ENCODE measurements around the gene FBXL4. TPM values are rescaled to one million over a fixed set of nuclear protein-coding genes. Genes with fewer than 3 reads are reported as not detected.
A peak's percentile ranks its signal among the peaks of the same experiment; 100 is the strongest.

FBXL4 gene
- total RNA-seq, 2 donors from 2014 or later = 16.5 to 19.0 TPM

- H3K4me3 Mint-ChIP-seq = no peak overlapping the region
- ATAC-seq (replicated peaks in 1 of 2) = no peak
- peaks cover 33% of the 10 kb centered on the region for H3K4me1 Mint-ChIP-seq (ENCODE audit: low read depth)
- peaks cover 0 to 3% of the 10 kb centered on the region in 2 donors for H3K36me3 Mint-ChIP-seq (ENCODE audit: insufficient read depth in 2 of 2)
- H3K9me3 Mint-ChIP-seq = no peaks in the 10 kb centered on the region
- no peak for DNase-seq
- H3K27me3 Mint-ChIP-seq (ENCODE audit: low read depth) = peaks cover 93% of the 10 kb centered on the region
- no peak overlapping the region for H3K27ac Mint-ChIP-seq
Observed at GRCh38 chr6:98838032-98838431, 109.7 kb downstream of the FBXL4 start.

GRCh38 chr6:98836962-98837944, 110.5 kb downstream of the FBXL4 start:
- no peaks in the 10 kb centered on the region for H3K9me3 Mint-ChIP-seq
- ATAC-seq (replicated peaks in 1 of 2) (no peak), DNase-seq (no peak)
- H3K36me3 Mint-ChIP-seq (ENCODE audit: insufficient read depth in 2 of 2) = peaks cover 0 to 3% of the 10 kb centered on the region in 2 donors
- peak overlapping the region in 1 of 2 donors; percentile 21 for H3K4me3 Mint-ChIP-seq
- peaks cover 92% of the 10 kb centered on the region for H3K27me3 Mint-ChIP-seq (ENCODE audit: low read depth)
- peaks cover 41% of the 10 kb centered on the region for H3K4me1 Mint-ChIP-seq (ENCODE audit: low read depth)
- H3K27ac Mint-ChIP-seq = no peak overlapping the region

GRCh38 chr6:98836025-98836961, 111.5 kb downstream of the FBXL4 start:
- no peak overlapping the region for H3K27ac Mint-ChIP-seq
- peaks cover 44% of the 10 kb centered on the region for H3K4me1 Mint-ChIP-seq (ENCODE audit: low read depth)
- H3K36me3 Mint-ChIP-seq (ENCODE audit: insufficient read depth in 2 of 2) = peaks cover 0 to 3% of the 10 kb centered on the region in 2 donors
- peaks cover 87% of the 10 kb centered on the region for H3K27me3 Mint-ChIP-seq (ENCODE audit: low read depth)
- peak overlapping the region; percentile 66 to 73 for H3K4me3 Mint-ChIP-seq
- no peak for ATAC-seq (replicated peaks in 1 of 2)
- H3K9me3 Mint-ChIP-seq = no peaks in the 10 kb centered on the region
- DNase-seq = no peak

- H3K4me3 Mint-ChIP-seq = peak overlapping the region; percentile 66 to 73
- no peak for ATAC-seq (replicated peaks in 1 of 2)
Observed at GRCh38 chr6:98835149-98836024, 112.4 kb downstream of the FBXL4 start.

GRCh38 chr6:98834060-98835031, 113.4 kb downstream of the FBXL4 start, which contains the start of gene POU3F2:
TSS of gene POU3F2 (plus strand) at chr6:98834574. CDS start at chr6:98834874, 300 bp downstream.
- ATAC-seq (replicated peaks in 1 of 2) (peak; percentile 80 to 82), DNase-seq (peak; percentile 66 to 69)
- peaks cover 88% of the 10 kb centered on the region for H3K27me3 Mint-ChIP-seq (ENCODE audit: low read depth)
- peaks cover 47% of the 10 kb centered on the region for H3K4me1 Mint-ChIP-seq (ENCODE audit: low read depth)
- H3K27ac Mint-ChIP-seq = peak within 1 kb of the TSS; percentile 70
- no peaks in the 10 kb centered on the region for H3K9me3 Mint-ChIP-seq
- peaks cover 2 to 3% of the 10 kb centered on the region in 2 donors for H3K36me3 Mint-ChIP-seq (ENCODE audit: insufficient read depth in 2 of 2)
- peak within 1 kb of the TSS; percentile 88 to 92 for H3K4me3 Mint-ChIP-seq

More at GRCh38 chr6:98835149-98836024, 112.4 kb downstream of the FBXL4 start:
- no peaks in the 10 kb centered on the region for H3K9me3 Mint-ChIP-seq
- peaks cover 2 to 3% of the 10 kb centered on the region in 2 donors for H3K36me3 Mint-ChIP-seq (ENCODE audit: insufficient read depth in 2 of 2)
- no peak overlapping the region for H3K27ac Mint-ChIP-seq
- peak; percentile 5 to 21 for DNase-seq
- H3K4me1 Mint-ChIP-seq (ENCODE audit: low read depth) = peaks cover 44% of the 10 kb centered on the region
- peaks cover 89% of the 10 kb centered on the region for H3K27me3 Mint-ChIP-seq (ENCODE audit: low read depth)

GRCh38 chr6:98833307-98834059, 114.3 kb downstream of the FBXL4 start:
- Mint-ChIP-seq H3K36me3 (ENCODE audit: insufficient read depth in 2 of 2) (peaks cover 2 to 3% of the 10 kb centered on the region in 2 donors), H3K27me3 (ENCODE audit: low read depth) (peaks cover 88% of the 10 kb centered on the region), H3K9me3 (no peaks in the 10 kb centered on the region), H3K4me3 (peak overlapping the region; percentile 88 to 92), H3K4me1 (ENCODE audit: low read depth) (peaks cover 55% of the 10 kb centered on the region), H3K27ac (peak overlapping the region; percentile 70)
- ATAC-seq (replicated peaks in 1 of 2) (peak; percentile 9 to 15), DNase-seq (peak; percentile 29 to 32)

- Mint-ChIP-seq H3K4me3 (peak overlapping the region; percentile 88 to 92), H3K4me1 (ENCODE audit: low read depth) (peaks cover 60% of the 10 kb centered on the region), H3K27me3 (ENCODE audit: low read depth) (peaks cover 88% of the 10 kb centered on the region), H3K9me3 (no peaks in the 10 kb centered on the region), H3K27ac (no peak overlapping the region), H3K36me3 (ENCODE audit: insufficient read depth in 2 of 2) (peaks cover 2 to 3% of the 10 kb centered on the region in 2 donors)
- ATAC-seq (replicated peaks in 1 of 2) (peak; percentile 32 to 47), DNase-seq (peak; percentile 50 to 55)
Observed at GRCh38 chr6:98833057-98833306, 114.8 kb downstream of the FBXL4 start.

- peaks cover 2 to 3% of the 10 kb centered on the region in 2 donors for H3K36me3 Mint-ChIP-seq (ENCODE audit: insufficient read depth in 2 of 2)
- peaks cover 88% of the 10 kb centered on the region for H3K27me3 Mint-ChIP-seq (ENCODE audit: low read depth)
- peak overlapping the region; percentile 88 to 92 for H3K4me3 Mint-ChIP-seq
- no peaks in the 10 kb centered on the region for H3K9me3 Mint-ChIP-seq
- H3K4me1 Mint-ChIP-seq (ENCODE audit: low read depth) = peaks cover 63% of the 10 kb centered on the region
- peak in 1 of 2 donors; percentile 11 for ATAC-seq (replicated peaks in 1 of 2)
- peak; percentile 14 to 16 for DNase-seq
- H3K27ac Mint-ChIP-seq = no peak overlapping the region
Observed at GRCh38 chr6:98832284-98833056, 115.3 kb downstream of the FBXL4 start.

GRCh38 chr6:98831959-98832283, 115.8 kb downstream of the FBXL4 start:
- Mint-ChIP-seq H3K9me3 (no peaks in the 10 kb centered on the region), H3K27me3 (ENCODE audit: low read depth) (peaks cover 88% of the 10 kb centered on the region), H3K36me3 (ENCODE audit: insufficient read depth in 2 of 2) (peaks cover 2 to 3% of the 10 kb centered on the region in 2 donors), H3K27ac (no peak overlapping the region), H3K4me1 (ENCODE audit: low read depth) (peaks cover 66% of the 10 kb centered on the region), H3K4me3 (peak overlapping the region; percentile 79 to 92)
- DNase-seq (no peak), ATAC-seq (replicated peaks in 1 of 2) (no peak)

- no peaks in the 10 kb centered on the region for H3K9me3 Mint-ChIP-seq
- H3K4me3 Mint-ChIP-seq = peak overlapping the region; percentile 79 to 82
- DNase-seq (peak; percentile 3 to 4), ATAC-seq (replicated peaks in 1 of 2) (no peak)
- H3K36me3 Mint-ChIP-seq (ENCODE audit: insufficient read depth in 2 of 2) = peaks cover 2 to 3% of the 10 kb centered on the region in 2 donors
- no peak overlapping the region for H3K27ac Mint-ChIP-seq
- H3K27me3 Mint-ChIP-seq (ENCODE audit: low read depth) = peaks cover 88% of the 10 kb centered on the region
- peaks cover 60% of the 10 kb centered on the region for H3K4me1 Mint-ChIP-seq (ENCODE audit: low read depth)
Observed at GRCh38 chr6:98831057-98831958, 116.4 kb downstream of the FBXL4 start.

Measured in activated T-cell treated with anti-CD3 and anti-CD28 coated beads, Interleukin-2, amount 50 U/mL, for 72 hours (primary cell).